ENCODE data around the gene TNIK.
"Not testable (repeated sequence)": the region's sequence is repeated elsewhere in the genome, so short reads cannot be mapped to it uniquely, and the experiment has no call there.

TNIK gene

DNA sequence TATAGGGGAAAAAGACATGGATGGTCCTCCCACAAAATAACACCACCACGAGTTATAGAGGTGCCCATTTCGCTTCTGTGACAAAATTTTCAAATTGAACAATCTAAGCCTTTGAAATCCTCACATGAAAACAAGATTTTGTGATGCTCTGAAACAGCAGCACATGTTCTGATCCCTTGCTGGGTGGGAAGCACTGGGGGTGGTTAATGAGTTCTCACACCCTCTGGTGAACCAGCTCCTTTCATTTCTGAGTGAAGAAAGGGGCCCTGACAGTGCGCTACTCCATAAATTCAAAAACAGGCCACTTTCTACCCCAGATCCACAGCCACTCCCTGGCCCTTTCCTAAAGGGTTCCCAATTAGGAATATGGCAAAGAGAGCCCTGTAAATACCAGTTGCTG is 129.3 kb downstream of the TNIK start:
- DNase-seq = no peak

GRCh38 chr3:171329746-171330145 is 130.5 kb downstream of the TNIK start:
- no peak for DNase-seq

GRCh38 chr3:171328419-171329082 is 131.7 kb downstream of the TNIK start:
- no peak for DNase-seq

DNA sequence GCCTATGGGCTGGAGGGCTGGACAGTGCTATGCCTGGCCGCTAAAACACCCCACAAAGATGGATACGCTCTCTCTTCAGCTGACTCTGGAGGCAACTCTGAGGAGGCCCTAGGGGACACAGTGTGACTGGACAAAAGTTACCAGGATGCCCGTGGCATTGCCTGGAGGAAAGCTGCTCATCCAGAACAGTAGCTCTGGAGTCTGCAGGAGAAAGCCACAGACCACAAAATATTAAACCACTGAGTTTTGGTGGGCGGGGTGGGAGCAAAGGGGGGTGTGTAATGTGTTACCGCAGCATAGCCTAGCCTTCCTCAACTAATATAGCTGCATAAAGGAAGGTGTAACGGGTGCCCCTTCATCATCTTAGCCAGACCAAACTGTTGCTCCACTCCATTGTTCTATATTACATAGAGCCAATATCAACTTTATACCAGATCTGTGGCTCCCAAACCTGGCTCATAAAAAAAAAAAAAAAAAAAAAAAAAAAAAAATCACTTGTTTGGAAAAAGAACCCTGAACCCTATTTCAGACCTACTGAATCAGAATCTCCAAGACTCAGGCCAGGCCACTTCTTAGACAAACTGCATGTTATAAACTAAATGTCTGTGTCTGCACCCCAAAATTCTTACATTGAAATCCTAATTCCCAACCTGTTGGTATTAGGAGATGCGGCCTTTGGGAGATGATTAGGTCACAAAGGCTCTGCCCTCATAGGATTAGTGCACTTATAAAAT is 132.6 kb downstream of the TNIK start:
- DNase-seq = no peak

GRCh38 chr3:171326717-171327440 is 133.3 kb downstream of the TNIK start:
- DNase-seq = no peak

GRCh38 chr3:171323938-171324536 is 136.2 kb downstream of the TNIK start:
- DNase-seq = no peak

DNA sequence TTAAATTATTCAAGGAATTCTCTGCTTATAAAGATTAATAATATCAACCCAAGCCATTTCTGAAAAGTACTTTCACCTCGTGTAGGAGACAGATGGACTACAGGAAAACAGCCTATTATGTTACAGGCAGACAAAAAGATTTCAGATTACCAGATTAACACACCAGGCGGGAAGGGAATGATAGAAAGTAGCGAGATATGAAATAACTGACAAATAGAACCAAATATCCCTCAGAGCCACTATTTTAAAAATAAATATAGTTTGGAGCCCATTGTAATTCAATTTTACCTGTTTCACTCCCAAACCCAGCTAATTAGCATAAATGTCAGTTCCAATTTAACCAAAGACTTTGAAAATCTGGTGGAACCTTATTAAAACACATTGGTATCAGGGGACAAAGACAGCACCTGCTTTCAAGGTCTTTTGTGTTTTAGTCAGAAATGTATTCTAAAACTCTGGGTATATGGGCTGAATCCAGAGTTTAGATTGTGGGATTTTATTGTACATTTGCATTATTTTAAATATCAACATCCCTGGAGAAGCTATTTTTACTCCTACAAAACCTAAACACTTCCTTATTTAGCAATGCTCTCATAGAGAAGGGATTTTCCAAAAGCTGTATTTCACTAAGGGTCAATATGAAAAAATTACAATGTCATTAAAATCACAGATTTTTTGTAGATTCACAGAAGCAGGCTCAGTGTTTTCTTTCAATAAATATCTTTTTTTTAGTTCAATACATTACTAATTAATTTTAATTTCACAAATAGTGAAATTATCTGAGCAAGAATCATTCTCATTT is 138.4 kb downstream of the TNIK start:
- DNase-seq = no peak

DNA sequence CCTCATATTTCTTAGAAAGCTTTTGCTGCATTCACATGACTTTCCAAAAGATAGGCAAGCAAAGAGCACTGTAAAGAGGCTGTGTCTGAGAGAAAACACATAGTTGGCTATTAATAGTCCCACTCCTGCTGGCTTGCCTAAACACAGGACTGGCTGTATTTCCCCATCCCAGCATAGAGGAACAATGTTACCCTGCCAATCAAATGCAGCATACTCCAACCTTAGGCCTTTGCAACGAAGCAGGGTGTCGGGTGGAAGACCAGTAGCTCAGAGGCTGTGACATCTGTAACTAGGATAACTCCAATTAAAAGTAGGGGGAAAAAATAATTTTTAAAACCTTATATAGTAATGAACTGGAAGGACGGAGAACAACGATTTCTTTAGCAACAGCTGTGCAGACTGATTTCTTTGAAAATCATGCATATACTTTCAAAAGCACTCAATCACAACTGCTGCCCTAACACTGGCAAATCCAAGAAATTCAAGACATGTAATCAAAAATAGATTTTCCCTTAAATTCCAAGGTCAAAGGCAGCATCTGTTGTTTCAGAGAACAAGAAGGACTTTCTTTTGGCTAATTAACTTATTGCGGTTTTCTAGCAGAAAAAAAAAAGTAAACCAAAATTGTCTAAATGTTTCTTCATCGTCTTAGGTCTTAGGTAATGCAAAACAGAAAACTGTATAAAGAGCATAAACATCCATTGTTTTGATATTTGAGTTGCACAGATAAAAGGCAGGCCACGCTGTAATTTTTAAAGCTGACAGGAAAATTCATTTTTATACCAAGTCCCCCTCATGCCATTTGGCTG is 139.3 kb downstream of the TNIK start:
- DNase-seq = no peak

DNA sequence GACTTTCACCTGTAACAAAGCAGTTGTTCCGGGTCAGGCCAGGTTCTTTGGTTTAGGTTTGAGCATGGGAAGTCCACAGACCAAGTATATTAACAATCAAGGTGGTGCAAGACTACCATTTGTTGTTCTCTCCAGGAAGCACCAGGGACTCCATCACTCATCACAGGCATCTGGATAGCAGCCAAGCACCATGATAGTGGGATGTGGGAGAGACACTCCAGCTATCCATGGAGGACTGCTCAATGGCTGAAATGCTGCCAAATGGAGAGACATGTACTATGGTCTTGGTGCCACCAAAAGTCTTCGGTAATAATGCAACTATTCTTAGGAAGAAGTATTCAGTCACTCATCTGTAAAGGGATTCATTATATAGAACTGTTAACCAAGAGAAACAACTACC is 143.0 kb downstream of the TNIK start:
- no peak for DNase-seq

DNA sequence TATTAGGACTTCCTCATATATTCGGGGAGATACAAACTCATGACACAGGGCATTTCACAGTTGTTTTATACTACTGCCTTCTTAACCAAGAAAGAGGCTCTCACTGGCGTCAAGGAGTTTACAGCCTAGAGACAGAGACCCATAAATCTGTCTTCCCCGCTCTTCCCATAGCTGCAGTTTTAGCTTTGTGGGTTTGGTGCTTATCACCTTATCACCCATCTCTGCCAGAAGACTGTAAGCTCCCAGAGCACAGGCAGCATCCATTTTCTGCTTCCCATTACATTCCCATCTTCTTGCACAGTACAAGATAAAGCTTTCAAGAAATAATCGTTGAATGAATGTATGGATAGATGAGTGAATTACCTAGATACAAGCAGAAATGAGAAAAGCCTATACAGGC is 144.3 kb downstream of the TNIK start:
- DNase-seq = no peak

DNA sequence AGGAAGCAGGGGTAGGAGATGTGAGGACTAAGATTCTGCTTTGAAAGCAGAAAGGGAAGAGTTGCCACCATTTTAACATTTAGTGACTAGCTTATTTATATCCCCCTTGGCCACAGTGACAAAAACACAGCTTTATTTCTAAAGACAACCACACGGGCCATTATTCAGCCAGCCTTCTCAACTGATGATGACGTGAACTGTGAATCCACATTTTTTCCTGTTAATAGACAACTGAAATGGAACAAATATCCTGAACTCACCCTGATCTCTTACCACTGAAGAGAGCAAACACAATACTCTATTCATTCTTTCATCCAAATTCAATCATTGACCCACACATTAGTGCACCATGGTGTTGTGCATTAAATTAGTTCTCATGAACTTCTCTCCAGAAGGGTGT is 145.1 kb downstream of the TNIK start:
- no peak for DNase-seq

DNA sequence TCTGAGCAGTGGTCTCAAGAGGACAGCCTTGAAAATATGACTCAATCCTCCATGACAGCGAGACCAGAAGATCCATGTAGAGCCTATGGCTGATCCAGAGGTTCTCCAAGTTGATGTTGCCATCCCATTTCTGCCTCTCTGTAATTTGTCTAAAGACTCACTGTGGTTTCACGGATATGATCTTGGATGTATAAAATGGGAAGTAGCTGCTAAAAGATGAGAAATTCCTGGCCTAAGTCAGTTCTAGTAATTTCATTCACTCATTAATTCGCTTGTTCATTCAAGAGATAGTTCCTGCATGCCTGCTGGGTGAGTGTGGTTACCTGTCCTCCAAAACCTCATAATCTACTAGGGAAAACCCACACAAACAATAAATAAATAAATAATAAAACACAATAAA is 145.9 kb downstream of the TNIK start:
- DNase-seq = no peak

DNA sequence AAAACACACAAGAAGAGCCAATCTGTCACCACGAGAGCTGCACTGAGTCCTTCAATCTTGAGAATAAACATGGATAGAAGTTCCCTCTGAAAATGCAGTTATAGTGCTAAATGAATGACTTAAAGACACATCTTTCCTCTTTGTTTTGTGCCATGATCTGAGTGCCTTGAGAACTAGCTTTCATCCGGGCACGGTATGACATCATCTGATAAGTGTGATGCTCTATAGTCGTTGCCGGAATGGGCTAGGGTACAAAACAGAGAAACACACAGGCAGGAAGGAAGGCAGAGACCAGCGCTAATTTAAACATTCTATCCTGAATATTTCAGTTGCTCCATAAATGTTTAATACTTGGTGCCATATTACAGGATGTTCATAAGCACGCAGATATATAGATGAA is 146.5 kb downstream of the TNIK start:
- DNase-seq = no peak

- DNase-seq = no peak
These were observed 147.5 kb downstream of the TNIK start for GRCh38 chr3:171312741-171313140.

DNA sequence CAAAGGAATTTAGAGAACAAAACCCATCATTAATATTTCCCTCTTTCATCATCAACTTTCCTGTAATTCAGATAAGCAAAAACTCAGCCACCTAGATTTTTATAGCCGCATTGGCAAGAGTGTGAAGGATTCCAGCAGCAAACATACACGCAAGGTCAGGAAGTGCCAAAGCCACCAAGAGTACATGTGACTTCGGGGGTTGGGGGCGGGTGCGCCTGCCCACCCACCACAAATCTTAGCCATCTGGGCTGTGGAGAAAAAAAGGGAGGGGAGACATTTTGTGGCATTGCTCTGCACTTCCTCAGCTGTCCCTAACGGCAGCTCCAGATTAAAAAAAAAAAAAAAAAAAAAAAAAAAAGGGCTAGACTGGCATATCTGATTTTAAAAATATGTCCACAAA is 148.4 kb downstream of the TNIK start:
- DNase-seq = no peak

DNA sequence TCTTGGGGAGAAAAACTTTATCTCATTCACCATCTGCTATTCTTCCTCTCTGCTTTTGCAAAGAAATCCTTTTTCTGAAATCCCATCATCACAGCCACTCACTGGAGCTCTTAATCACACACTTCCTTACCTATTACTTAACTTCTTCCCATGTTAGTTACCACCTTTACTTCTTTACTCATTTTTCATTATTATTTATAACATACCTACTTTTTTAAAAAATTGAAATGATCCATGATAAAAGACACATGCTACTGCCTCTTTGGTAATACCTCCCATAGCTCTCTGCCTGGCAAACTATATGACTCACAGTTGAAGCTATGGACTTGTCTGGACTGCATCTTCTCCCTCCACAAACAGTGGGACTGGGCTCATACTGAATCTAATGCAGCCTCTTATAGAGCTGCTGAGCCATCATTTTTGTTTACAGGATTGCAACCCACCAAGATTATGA is 150.3 kb downstream of the TNIK start:
- DNase-seq = no peak

GRCh38 chr3:171307988-171308387 is 152.2 kb downstream of the TNIK start:
- DNase-seq = no peak

- no peak for DNase-seq
These were observed 153.1 kb downstream of the TNIK start for GRCh38 chr3:171307046-171307585.

DNA sequence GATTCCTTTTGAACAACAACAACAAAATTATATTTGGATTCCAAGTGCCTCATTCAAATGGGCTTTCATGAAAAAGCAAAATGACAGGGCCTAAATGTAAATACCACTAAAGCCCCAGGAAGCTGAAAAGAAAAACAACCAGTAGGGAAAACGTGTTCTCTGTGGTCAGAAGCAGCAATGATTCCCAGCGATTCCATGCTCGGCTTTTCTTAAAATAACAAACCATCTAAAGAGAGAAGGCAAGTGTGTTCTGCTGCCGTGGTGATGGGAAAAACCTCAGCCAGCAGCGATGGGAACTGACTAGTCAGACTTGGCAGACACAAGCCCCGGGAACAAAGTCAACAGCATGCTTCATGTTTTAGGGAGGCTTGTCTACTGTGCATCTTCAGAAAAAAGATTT is 153.6 kb downstream of the TNIK start:
- no peak for DNase-seq

DNA sequence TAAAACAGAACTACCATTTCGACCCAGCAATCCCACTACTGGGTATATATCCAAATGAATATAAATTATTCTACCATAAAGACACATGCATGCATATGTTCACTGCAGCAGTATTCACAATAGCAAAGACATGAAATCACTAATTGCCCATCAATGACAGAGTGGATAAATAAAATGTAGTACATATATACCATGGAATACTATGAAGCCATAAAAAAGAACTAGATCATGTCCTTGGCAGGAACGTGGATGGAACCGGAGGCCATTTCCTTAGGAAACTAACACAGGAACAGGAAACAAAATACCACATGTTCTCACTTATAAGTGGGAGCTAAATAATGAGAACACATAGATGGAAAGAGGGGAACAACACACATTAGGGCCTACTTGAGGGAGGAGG is 154.4 kb downstream of the TNIK start:
- not testable (repeated sequence) for DNase-seq

- not testable (repeated sequence) for DNase-seq
These were observed 155.7 kb downstream of the TNIK start for GRCh38 chr3:171304498-171304897.

Measured in cerebellar nuclear complex (tissue), 1 donor.